Hair follicle dermal papilla cell (primary cell): ENCODE measurements around the gene ZNF536. TPM values are rescaled to one million over a fixed set of nuclear protein-coding genes. Genes with fewer than 3 reads are reported as not detected.

Experiments
- total RNA-seq: library from RNA; depleted of rRNA; stranded (reverse); fragments of >200 nt; gene quantifications from 2 replicates; pipeline ENCODE4 v1.2.3, GENCODE V29; 2012

ZNF536 gene
- total RNA-seq = 1.1 and 2.6 TPM in 2 replicates

DNA sequence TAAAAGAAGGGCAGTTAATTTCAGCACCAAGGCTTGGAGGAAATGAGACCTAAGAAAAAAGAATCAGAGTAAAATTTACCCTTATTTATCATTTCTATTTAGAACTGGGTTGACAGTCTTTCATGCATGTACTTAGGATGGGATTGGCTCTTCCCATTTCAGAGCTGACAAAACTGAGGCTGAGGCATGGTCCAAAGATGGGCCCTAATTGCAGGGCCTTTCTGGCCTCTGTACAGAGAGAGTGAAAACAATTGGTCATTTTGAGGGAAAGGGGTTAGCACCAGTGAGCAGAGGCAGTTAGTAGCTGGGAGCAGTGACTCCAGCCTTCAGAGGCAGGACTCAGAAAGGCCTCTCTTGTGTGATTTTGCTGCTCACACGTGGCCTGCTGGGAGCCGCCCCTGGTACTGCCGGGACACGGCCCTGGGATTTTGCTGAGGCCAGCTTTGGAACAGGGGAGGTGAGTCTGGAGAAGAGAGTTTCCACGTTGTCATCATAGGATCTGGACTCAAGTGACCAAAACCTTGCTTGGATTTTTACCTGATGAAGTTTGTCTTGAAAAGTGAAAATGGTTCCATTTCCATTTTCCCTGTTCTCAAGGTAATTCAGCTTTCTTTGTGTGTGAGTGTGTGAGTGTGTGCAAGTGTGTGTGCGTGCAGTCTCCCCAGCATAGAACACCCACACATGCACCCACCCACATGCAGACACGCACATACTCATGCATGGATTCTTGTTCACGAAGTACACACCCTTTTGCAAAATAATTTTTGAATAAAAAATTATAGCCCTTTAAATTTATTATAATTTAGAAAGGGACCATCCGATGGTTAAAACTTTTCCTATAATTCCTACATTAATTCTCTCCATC lies at the start of gene ZNF536:
TSS of gene ZNF536 (plus strand) at position 425 of the 865 bp plus-strand sequence. CDS start 71,179 bp downstream, outside the sequence.

